T-cell (primary cell): ENCODE results near the gene MYBPHL. TPM values are rescaled to one million over a fixed set of nuclear protein-coding genes. Genes with fewer than 3 reads are reported as not detected.
A peak's percentile ranks its signal among the peaks of the same experiment; 100 is the strongest.
"Not testable (repeated sequence)": the region's sequence is repeated elsewhere in the genome, so short reads cannot be mapped to it uniquely, and the experiment has no call there.

ENCODE experiments used
- ATAC-seq, 4 experiments: fragments of 200-7000 bp in 3 of 4; fragments of 150-1000 bp in 1 of 4; cut with Tn5 transposase; replicated peaks in 1 of 4; 1 replicate in 3 of 4; 2 replicates in 1 of 4; pipeline ENCODE4 v1.10.0; 2021; ENCODE audit warnings: moderate library complexity in 3 of 4, mild to moderate bottlenecking in 2 of 4, moderate number of reproducible peaks in 1 of 4
- CTCF ChIA-PET, 2 donors: fragments of 300-600 bp; sonication (Branson Sonifier 250); formaldehyde crosslinking; loops; one replicate each; lab custom pipeline; 2022; ENCODE audit warnings: antibody characterized with exemption in 2 of 2; lab: Charles Lee
- POLR2A ChIA-PET, 2 donors: fragments of 300-600 bp; sonication (Branson Sonifier 250); formaldehyde crosslinking; loops; one replicate each; lab custom pipeline; 2022; ENCODE audit warnings: antibody characterized with exemption in 2 of 2; lab: Charles Lee
- DNase-seq, 35 experiments: peaks; one replicate each; pipeline versions ENCODE4 v3.0.0 to v3.0.0-alpha.2; 2013 to 2023
- H3K27ac ChIP-seq: one replicate; pipeline ENCODE4 v1.5.1; 2013; ENCODE audit warnings: low read length
- H3K27me3 ChIP-seq, 2 experiments: replicated peaks in 1 of 2; 1 replicate in 1 of 2; 2 replicates in 1 of 2; pipeline versions ENCODE4 v1.6.1 to v1.7.0; 2013; ENCODE audit warnings: low read length in 1 of 2, mixed read lengths in 1 of 2; ENCODE audit not compliant: control insufficient read depth in 2 of 2, insufficient read depth in 2 of 2; ENCODE audit errors: extremely low read depth in 1 of 2
- H3K36me3 ChIP-seq, 2 donors: 1 replicate in 1 of 2; 2 replicates in 1 of 2; pipeline versions ENCODE4 v1.6.1 to v1.7.0; 2013; ENCODE audit warnings: low read length in 1 of 2; ENCODE audit not compliant: control insufficient read depth in 2 of 2, insufficient read depth in 1 of 2; ENCODE audit errors: extremely low read depth in 1 of 2
- H3K4me1 ChIP-seq, 2 experiments: 1 replicate in 1 of 2; 2 replicates in 1 of 2; pipeline versions ENCODE4 v1.6.1 to v1.7.0; 2013; ENCODE audit warnings: low read length in 2 of 2, mixed read lengths in 1 of 2; ENCODE audit not compliant: insufficient read depth in 2 of 2, control insufficient read depth in 1 of 2; ENCODE audit errors: extremely low read depth in 1 of 2
- H3K4me3 ChIP-seq, 2 donors: 1 replicate in 1 of 2; 2 replicates in 1 of 2; pipeline versions ENCODE4 v1.5.1 to v1.7.0; 2013; ENCODE audit warnings: mild to moderate bottlenecking in 2 of 2, low read length in 1 of 2, moderate library complexity in 1 of 2; ENCODE audit not compliant: control insufficient read depth in 1 of 2; ENCODE audit errors: extremely low read depth in 1 of 2
- H3K9me3 ChIP-seq: 2 replicates; pipeline ENCODE4 v1.7.0; 2013
- H3K27ac Mint-ChIP-seq, 2 donors: one replicate each; pipeline ENCODE4 v1.8.0; 2020 to 2021; ENCODE audit warnings: mild to moderate bottlenecking in 2 of 2, mixed read lengths in 2 of 2
- H3K27me3 Mint-ChIP-seq, 2 donors: one replicate each; pipeline ENCODE4 v1.8.0; 2021 to 2022; ENCODE audit warnings: mixed read lengths in 2 of 2
- H3K36me3 Mint-ChIP-seq: one replicate; pipeline ENCODE4 v1.8.0; 2021; ENCODE audit warnings: mixed read lengths
- H3K4me1 Mint-ChIP-seq, 3 donors: one replicate each; pipeline ENCODE4 v1.8.0; 2020 to 2022; ENCODE audit warnings: mixed read lengths in 3 of 3, mild to moderate bottlenecking in 1 of 3
- H3K4me3 Mint-ChIP-seq, 3 donors: one replicate each; pipeline ENCODE4 v1.8.0; 2020 to 2022; ENCODE audit warnings: mild to moderate bottlenecking in 3 of 3, mixed read lengths in 3 of 3, moderate library complexity in 3 of 3
- H3K9me3 Mint-ChIP-seq, 3 donors: one replicate each; pipeline ENCODE4 v1.8.0; 2020 to 2022; ENCODE audit warnings: mixed read lengths in 3 of 3
- WGBS: methylation state at CpG from one replicate; pipeline ENCODE4 v1.1.5; 2013; ENCODE audit warnings: missing lambda C conversion rate; ENCODE audit not compliant: insufficient coverage; 5-methylcytosine and 5-hydroxymethylcytosine counted together
- total RNA-seq, 35 experiments: library from RNA in 6 of 35; stranded (reverse) in 6 of 35; fragments of 120-200 nt in 1 of 35; gene quantifications; one replicate each; pipeline versions ENCODE4 v1.2.1 to v1.2.4 and lab custom pipeline; 2013 to 2026

MYBPHL gene
- total RNA-seq, 5 donors from 2014 or later (not counting 1 experiment from before 2014, with no cell fraction given): not detected

- Mint-ChIP-seq H3K4me1 (no peaks in the 10 kb centered on the region), H3K36me3 (no peaks in the 10 kb centered on the region), H3K4me3 (no peak overlapping the region), H3K27me3 (peaks cover 14% of the 10 kb centered on the region in 2 donors), H3K9me3 (no peaks in the 10 kb centered on the region), H3K27ac (no peak overlapping the region)
- Histone ChIP-seq H3K9me3 (no peaks in the 10 kb centered on the region), H3K4me1 (no peaks in the 10 kb centered on the region), H3K4me3 (no peak overlapping the region), H3K36me3 (no peaks in the 10 kb centered on the region), H3K27me3 (peaks cover 0 to 6% of the 10 kb centered on the region in 2 experiments), H3K27ac (no peak overlapping the region)
- POLR2A ChIA-PET: no interaction called here
- WGBS: 91% methylated on average over 9 of the region's 12 CpGs
- CTCF ChIA-PET: no interaction called here
- DNase-seq: no peak
- no peak for ATAC-seq
These were observed 6.4 kb upstream of the MYBPHL start for GRCh38 chr1:109312978-109313775.

GRCh38 chr1:109312246-109312645 lies 5.4 kb upstream of the MYBPHL start:
- H3K27ac ChIP-seq: no peak overlapping the region
- ChIA-PET CTCF (interaction anchor here in 1 of 2 donors (0.6 to 0.7 kb wide), 2 partner anchors 85 to 329 kb away, joined by 5 read pairs; no protein-coding TSS in a partner anchor), POLR2A (no interaction called here)
- Mint-ChIP-seq H3K36me3 (no peaks in the 10 kb centered on the region), H3K4me3 (no peak overlapping the region), H3K4me1 (no peaks in the 10 kb centered on the region), H3K9me3 (no peaks in the 10 kb centered on the region), H3K27me3 (peaks cover 14 to 17% of the 10 kb centered on the region in 2 donors), H3K27ac (no peak overlapping the region)
- ATAC-seq (no peak), DNase-seq (no peak)
- peaks cover 0 to 8% of the 10 kb centered on the region in 2 experiments for H3K27me3 ChIP-seq
- no peaks in the 10 kb centered on the region for H3K9me3 ChIP-seq
- no peaks in the 10 kb centered on the region for H3K36me3 ChIP-seq
- no CpG with 5 or more reads among the region's 2 CpGs for WGBS
- H3K4me1 ChIP-seq: no peaks in the 10 kb centered on the region
- H3K4me3 ChIP-seq: no peak overlapping the region

GRCh38 chr1:109309347-109309746 lies 2.5 kb upstream of the MYBPHL start:
- no CpG with 5 or more reads among the region's 2 CpGs for WGBS
- Histone ChIP-seq H3K27me3 (peaks cover 0 to 19% of the 10 kb centered on the region in 2 experiments), H3K9me3 (no peaks in the 10 kb centered on the region), H3K4me1 (no peaks in the 10 kb centered on the region), H3K36me3 (no peaks in the 10 kb centered on the region), H3K4me3 (no peak overlapping the region), H3K27ac (no peak overlapping the region)
- ATAC-seq (no peak), DNase-seq (no peak)
- Mint-ChIP-seq H3K36me3 (no peaks in the 10 kb centered on the region), H3K27ac (no peak overlapping the region), H3K4me1 (no peaks in the 10 kb centered on the region), H3K9me3 (no peaks in the 10 kb centered on the region), H3K4me3 (no peak overlapping the region), H3K27me3 (peaks cover 14 to 20% of the 10 kb centered on the region in 2 donors)
- ChIA-PET POLR2A (no interaction called here), CTCF (no interaction called here)

GRCh38 chr1:109307274-109308021 lies 637 bp upstream of the MYBPHL start:
- ChIA-PET CTCF (no interaction called here), POLR2A (interaction anchor here in 1 of 2 donors (0.6 kb wide), 1 partner anchor 94 kb away, joined by 3 read pairs; no protein-coding TSS in a partner anchor)
- Histone ChIP-seq H3K9me3 (no peaks in the 10 kb centered on the region), H3K4me3 (no peak overlapping the region), H3K36me3 (no peaks in the 10 kb centered on the region), H3K27me3 (peaks cover 0 to 19% of the 10 kb centered on the region in 2 experiments), H3K27ac (no peak overlapping the region), H3K4me1 (no peaks in the 10 kb centered on the region)
- H3K36me3 Mint-ChIP-seq: no peaks in the 10 kb centered on the region
- no peaks in the 10 kb centered on the region for H3K9me3 Mint-ChIP-seq
- WGBS: 33% methylated on average over 1 of the region's 14 CpGs
- no peak for DNase-seq
- H3K27ac Mint-ChIP-seq: no peak overlapping the region
- peak in 1 of 4 experiments; percentile 23 for ATAC-seq
- H3K4me3 Mint-ChIP-seq: no peak overlapping the region
- H3K27me3 Mint-ChIP-seq: peaks cover 14 to 20% of the 10 kb centered on the region in 2 donors
- H3K4me1 Mint-ChIP-seq: no peaks in the 10 kb centered on the region

- WGBS: 81% methylated on average over 4 of the region's 10 CpGs
- POLR2A ChIA-PET, H3K9me3 Mint-ChIP-seq, H3K4me1 ChIP-seq, H3K27ac ChIP-seq, H3K4me3 ChIP-seq, H3K36me3 Mint-ChIP-seq, H3K4me1 Mint-ChIP-seq, H3K36me3 ChIP-seq, CTCF ChIA-PET, H3K4me3 Mint-ChIP-seq, H3K9me3 ChIP-seq, ATAC-seq, DNase-seq, H3K27ac Mint-ChIP-seq: not testable (repeated sequence)
- peaks cover 0 to 19% of the 10 kb centered on the region in 2 experiments for H3K27me3 ChIP-seq
- H3K27me3 Mint-ChIP-seq: peaks cover 14 to 20% of the 10 kb centered on the region in 2 donors
These were observed 820 bp downstream of the MYBPHL start for GRCh38 chr1:109305991-109306390.

- no peaks in the 10 kb centered on the region for H3K9me3 Mint-ChIP-seq
These were observed 2.4 kb downstream of the MYBPHL start for GRCh38 chr1:109304226-109304920.

More at GRCh38 chr1:109304226-109304920, 2.4 kb downstream of the MYBPHL start:
- no peaks in the 10 kb centered on the region for H3K4me1 Mint-ChIP-seq
- H3K4me3 Mint-ChIP-seq: no peak overlapping the region
- ChIA-PET CTCF (no interaction called here), POLR2A (no interaction called here)
- peaks cover 13 to 21% of the 10 kb centered on the region in 2 donors for H3K27me3 Mint-ChIP-seq
- ATAC-seq: no peak
- H3K36me3 Mint-ChIP-seq: no peaks in the 10 kb centered on the region
- H3K27ac ChIP-seq: no peak overlapping the region
- no peak for DNase-seq
- 76% methylated on average over 3 of the region's 8 CpGs for WGBS
- H3K9me3 ChIP-seq: no peaks in the 10 kb centered on the region
- H3K4me1 ChIP-seq: no peaks in the 10 kb centered on the region
- no peak overlapping the region for H3K27ac Mint-ChIP-seq
- peaks cover 0 to 26% of the 10 kb centered on the region in 2 experiments for H3K27me3 ChIP-seq
- H3K36me3 ChIP-seq: no peaks in the 10 kb centered on the region
- H3K4me3 ChIP-seq: no peak overlapping the region
